Measurements from ENCODE around the gene INTS6.

GRCh38 chr13:51456510-51456909 lies 3.7 kb upstream of the INTS6 start:
- TF ChIP-seq, protein P1, sequence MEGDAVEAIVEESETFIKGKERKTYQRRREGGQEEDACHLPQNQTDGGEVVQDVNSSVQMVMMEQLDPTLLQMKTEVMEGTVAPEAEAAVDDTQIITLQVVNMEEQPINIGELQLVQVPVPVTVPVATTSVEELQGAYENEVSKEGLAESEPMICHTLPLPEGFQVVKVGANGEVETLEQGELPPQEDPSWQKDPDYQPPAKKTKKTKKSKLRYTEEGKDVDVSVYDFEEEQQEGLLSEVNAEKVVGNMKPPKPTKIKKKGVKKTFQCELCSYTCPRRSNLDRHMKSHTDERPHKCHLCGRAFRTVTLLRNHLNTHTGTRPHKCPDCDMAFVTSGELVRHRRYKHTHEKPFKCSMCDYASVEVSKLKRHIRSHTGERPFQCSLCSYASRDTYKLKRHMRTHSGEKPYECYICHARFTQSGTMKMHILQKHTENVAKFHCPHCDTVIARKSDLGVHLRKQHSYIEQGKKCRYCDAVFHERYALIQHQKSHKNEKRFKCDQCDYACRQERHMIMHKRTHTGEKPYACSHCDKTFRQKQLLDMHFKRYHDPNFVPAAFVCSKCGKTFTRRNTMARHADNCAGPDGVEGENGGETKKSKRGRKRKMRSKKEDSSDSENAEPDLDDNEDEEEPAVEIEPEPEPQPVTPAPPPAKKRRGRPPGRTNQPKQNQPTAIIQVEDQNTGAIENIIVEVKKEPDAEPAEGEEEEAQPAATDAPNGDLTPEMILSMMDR (IDR thresholded peaks at IDR 0.05 in 4 of 5, conservative IDR thresholded peaks at IDR 0.05 in 1 of 5) = no peak
- TF ChIP-seq POLR2A (IDR thresholded peaks at IDR 0.05) = no peak
